ENCODE measurements around the gene ACAD8. TPM values are rescaled to one million over a fixed set of nuclear protein-coding genes. Genes with fewer than 3 reads are reported as not detected.

ACAD8 gene
- 18.9 and 20.1 TPM in 2 replicates for total RNA-seq (2022)
- Bru-seq, nascent RNA: percentile 55 among the genes with signal in this experiment
- BruChase-seq, experiment 1, labeled RNA remaining after a 6-hour chase: percentile 75 among the genes with signal in this experiment
- percentile 78 among the genes with signal in this experiment for BruChase-seq, experiment 2, labeled RNA remaining after a 2-hour chase
- long read RNA-seq, transcript ACAD8-201 (11 exons, 2,249 nt): major isoform, 19 of 44 reads
- long read RNA-seq, partial matches to known transcripts: 1 of 44 reads
- long read RNA-seq, other reads (novel, unspliced or antisense): 24 of 44 reads

- no TSS peak for BruUV-seq (replicated peaks)
- CTCF ChIA-PET: interaction anchor here (0.6 to 2.0 kb wide), 4 partner anchors 9 to 203 kb away, joined by 3 to 6 read pairs (median 4); no protein-coding TSS in a partner anchor
- H3K9me3 Mint-ChIP-seq (ENCODE audit: unreplicated experiment): no peaks in the 10 kb centered on the region
- peak within 1 kb of the TSS; percentile 90 for H3K4me3 Mint-ChIP-seq (ENCODE audit: unreplicated experiment)
- peaks cover 23% of the 10 kb centered on the region for H3K36me3 Mint-ChIP-seq (ENCODE audit: insufficient read depth, unreplicated experiment)
- DNase-seq (ENCODE audit: unreplicated experiment): peak; percentile 97
- intact Hi-C loops (cut with micrococcal nuclease): loop anchor here (2.0 kb wide), 1 partner anchor 29 kb away; the partner anchor contains the start of gene VPS26B
- no peaks in the 10 kb centered on the region for H3K27me3 Mint-ChIP-seq (ENCODE audit: insufficient read depth, unreplicated experiment)
- POLR2A ChIA-PET: interaction anchor here (1.1 to 5.3 kb wide), 8 partner anchors 11 to 134 kb away, joined by 3 to 52 read pairs (median 4); partner anchors contain the start of genes NCAPD3 and VPS26B
- TF ChIP-seq CTCF (IDR thresholded peaks at IDR 0.05; ENCODE audit: unreplicated experiment): no peak
- H3K4me1 Mint-ChIP-seq (ENCODE audit: insufficient read depth, unreplicated experiment): peaks cover 22% of the 10 kb centered on the region
- H3K27ac Mint-ChIP-seq (ENCODE audit: low read depth, unreplicated experiment): peak within 1 kb of the TSS; percentile 83
These were observed at the start of gene ACAD8, which contains the start of gene THYN1 for GRCh38 chr11:134253188-134253993. Gene ACAD8 (plus strand): TSS chr11:134253568. CDS start chr11:134253601, 33 bp downstream. Gene THYN1 (minus strand): TSS chr11:134253352. CDS start chr11:134252882, 470 bp downstream.

- CTCF ChIA-PET: interaction anchor here (0.7 to 0.9 kb wide), 2 partner anchors 38 to 296 kb away, joined by 3 to 8 read pairs; no protein-coding TSS in a partner anchor
- DNase-seq (ENCODE audit: unreplicated experiment): no peak
These were observed 47.6 kb upstream of the ACAD8 start for GRCh38 chr11:134205729-134206128.

GRCh38 chr11:134206185-134206584, 47.2 kb upstream of the ACAD8 start:
- POLR2A ChIA-PET: interaction anchor here (1.0 kb wide), 1 partner anchor 19 kb away, joined by 4 read pairs; the partner anchor contains the start of gene VPS26B
- peaks cover 78% of the 10 kb centered on the region for H3K36me3 Mint-ChIP-seq (ENCODE audit: insufficient read depth, unreplicated experiment)
- H3K4me3 Mint-ChIP-seq (ENCODE audit: unreplicated experiment): no peak overlapping the region
- intact Hi-C loops (cut with micrococcal nuclease): no loop called here
- H3K4me1 Mint-ChIP-seq (ENCODE audit: insufficient read depth, unreplicated experiment): peaks cover 5% of the 10 kb centered on the region
- TF ChIP-seq CTCF (IDR thresholded peaks at IDR 0.05; ENCODE audit: unreplicated experiment): no peak
- no peak overlapping the region for H3K27ac Mint-ChIP-seq (ENCODE audit: low read depth, unreplicated experiment)
- CTCF ChIA-PET: interaction anchor here (0.9 to 1.6 kb wide), 2 partner anchors 12 to 38 kb away, joined by 5 to 8 read pairs; no protein-coding TSS in a partner anchor
- no TSS peak for BruUV-seq (replicated peaks)
- no peaks in the 10 kb centered on the region for H3K9me3 Mint-ChIP-seq (ENCODE audit: unreplicated experiment)
- DNase-seq (ENCODE audit: unreplicated experiment): no peak
- H3K27me3 Mint-ChIP-seq (ENCODE audit: insufficient read depth, unreplicated experiment): no peaks in the 10 kb centered on the region

More at GRCh38 chr11:134205729-134206128, 47.6 kb upstream of the ACAD8 start:
- Mint-ChIP-seq H3K27me3 (ENCODE audit: insufficient read depth, unreplicated experiment) (no peaks in the 10 kb centered on the region), H3K27ac (ENCODE audit: low read depth, unreplicated experiment) (no peak overlapping the region), H3K4me3 (ENCODE audit: unreplicated experiment) (no peak overlapping the region), H3K4me1 (ENCODE audit: insufficient read depth, unreplicated experiment) (peaks cover 3% of the 10 kb centered on the region), H3K36me3 (ENCODE audit: insufficient read depth, unreplicated experiment) (peaks cover 79% of the 10 kb centered on the region), H3K9me3 (ENCODE audit: unreplicated experiment) (no peaks in the 10 kb centered on the region)
- POLR2A ChIA-PET: interaction anchor here (1.0 kb wide), 1 partner anchor 19 kb away, joined by 4 read pairs; the partner anchor contains the start of gene VPS26B
- no TSS peak for BruUV-seq (replicated peaks)
- TF ChIP-seq CTCF (IDR thresholded peaks at IDR 0.05; ENCODE audit: unreplicated experiment): no peak
- intact Hi-C loops (cut with micrococcal nuclease): no loop called here
